Measurements from ENCODE around the gene LRP2. TPM values are rescaled to one million over a fixed set of nuclear protein-coding genes. Genes with fewer than 3 reads are reported as not detected.
A peak's percentile ranks its signal among the peaks of the same experiment; 100 is the strongest.

Gene LRP2
- total and polyA plus RNA-seq, 2 of the 4 experiments (the other 2 are of a cell fraction) = not detected

DNA sequence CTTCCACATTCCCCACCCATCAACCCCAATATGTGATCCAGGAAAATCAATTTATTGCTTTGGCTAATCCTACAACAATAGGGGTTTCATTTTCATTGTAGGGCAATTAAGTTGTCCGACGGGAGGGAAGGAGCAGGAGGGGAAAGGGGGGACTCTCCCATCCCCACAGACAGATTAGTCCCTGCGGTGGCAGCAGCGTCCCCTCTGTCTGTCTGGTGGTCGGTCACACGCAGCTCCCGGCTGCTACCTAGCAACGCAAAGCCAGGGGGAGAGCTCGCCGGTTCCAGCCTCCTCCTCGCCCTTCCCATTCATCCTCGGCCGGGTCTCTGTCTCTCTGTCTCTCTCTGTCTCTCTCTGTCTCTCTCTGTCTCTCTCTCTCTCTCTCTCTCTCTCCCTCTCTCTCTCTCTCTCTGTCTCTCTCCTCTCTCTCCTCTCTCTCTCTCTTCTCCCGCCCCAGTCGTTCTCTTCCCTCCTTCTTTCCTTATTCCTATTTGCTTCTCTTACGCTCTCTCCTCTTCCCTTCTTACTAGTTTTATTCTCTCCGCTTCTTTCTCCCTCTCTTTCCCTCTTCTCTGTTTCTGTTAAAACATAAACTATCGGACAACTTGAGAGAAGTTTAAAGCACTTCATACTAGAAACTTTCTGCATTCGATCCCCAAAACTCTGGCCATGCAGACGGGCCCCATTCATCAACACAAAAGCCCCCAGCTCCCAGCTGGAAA lies 1.2 kb downstream of the LRP2 start:
- ATAC-seq (ENCODE audit: low read depth) (no peak), DNase-seq (no peak)
- Histone ChIP-seq H3K79me1 (ENCODE audit: low read depth in 1 of 2, low read length in 2 of 2) (no peaks in the 10 kb centered on the region), H2BK15ac (ENCODE audit: low read depth, low read length) (no peak overlapping the region), H4K8ac (ENCODE audit: low read depth in 2 of 2, low read length in 2 of 2) (no peak overlapping the region), H3K4ac (ENCODE audit: low read depth, low read length) (no peak overlapping the region), H3K9me3 (ENCODE audit: control insufficient read depth, insufficient read depth, low read length) (no peaks in the 10 kb centered on the region), H2BK5ac (ENCODE audit: low read depth, low read length, poor library complexity, severe bottlenecking) (no peak overlapping the region), H3K56ac (ENCODE audit: extremely low read depth, insufficient read depth, low read length) (no peak overlapping the region), H2AFZ (replicated peaks; ENCODE audit: low read length, poor library complexity) (peak overlapping the region; percentile 84), H3K27ac (ENCODE audit: insufficient read depth, low read length) (no peak overlapping the region), H3K9me1 (ENCODE audit: insufficient read depth, low read length) (peaks cover 3% of the 10 kb centered on the region; the same call in 1 of the 2 replicates), H2BK20ac (ENCODE audit: low read depth, low read length) (no peak overlapping the region), H4K91ac (ENCODE audit: insufficient read depth, low read depth, low read length) (no peak overlapping the region), H3K4me1 (ENCODE audit: control insufficient read depth, insufficient read depth, low read length) (peaks cover 5% of the 10 kb centered on the region; the same call in 1 of the 2 replicates), H3K27me3 (ENCODE audit: control insufficient read depth, insufficient read depth, low read length) (peaks cover 39% of the 10 kb centered on the region), H2AK5ac (ENCODE audit: low read depth, low read length) (no peak overlapping the region), H3K9ac (ENCODE audit: low read depth, low read length) (no peak overlapping the region), H3K36me3 (ENCODE audit: control insufficient read depth, insufficient read depth, low read length) (no peaks in the 10 kb centered on the region), H2BK120ac (ENCODE audit: low read depth, low read length) (no peak overlapping the region), H3K14ac (replicated peaks; ENCODE audit: low read depth, low read length) (no peak overlapping the region), H3K18ac (ENCODE audit: low read depth, low read length) (no peak overlapping the region), H3K23ac (ENCODE audit: low read depth, low read length) (no peak overlapping the region), H4K5ac (ENCODE audit: low read depth, low read length) (no peak overlapping the region), H3K4me3 (ENCODE audit: insufficient read depth, low read depth, low read length) (no peak overlapping the region; the same call in 1 of the 2 replicates), H3K4me2 (ENCODE audit: low read depth, low read length) (peak overlapping the region; percentile 91; the same call in 1 of the 2 replicates), H2AK9ac (replicated peaks; ENCODE audit: low read depth, low read length, poor library complexity) (no peak overlapping the region), H4K20me1 (ENCODE audit: insufficient read depth, low read length) (no peaks in the 10 kb centered on the region)
- dilution Hi-C loops (cut with HindIII; ENCODE audit: low sequenced_read_pairs, unreplicated experiment) (no loop called here), intact Hi-C loops (cut with micrococcal nuclease) (no loop called here), in situ Hi-C loops (cut with MboI; ENCODE audit: low sequenced_read_pairs) (no loop called here)
- CTCF ChIA-PET = interaction anchor here (0.5 to 0.6 kb wide), 2 partner anchors 37 to 1124 kb away, joined by 3 to 4 read pairs; no protein-coding TSS in a partner anchor
- BruUV-seq (replicated peaks) = no TSS peak
- POLR2A ChIA-PET (ENCODE audit: unreplicated experiment) = no interaction called here
- 5% methylated on average over 11 of the region's 20 CpGs; no CpG with 5 or more reads in 1 of the 2 experiments for WGBS, 2 experiments (ENCODE audit: extremely low coverage in 2 of 2, insufficient read length in 1 of 2)
- TF ChIP-seq, protein P1, sequence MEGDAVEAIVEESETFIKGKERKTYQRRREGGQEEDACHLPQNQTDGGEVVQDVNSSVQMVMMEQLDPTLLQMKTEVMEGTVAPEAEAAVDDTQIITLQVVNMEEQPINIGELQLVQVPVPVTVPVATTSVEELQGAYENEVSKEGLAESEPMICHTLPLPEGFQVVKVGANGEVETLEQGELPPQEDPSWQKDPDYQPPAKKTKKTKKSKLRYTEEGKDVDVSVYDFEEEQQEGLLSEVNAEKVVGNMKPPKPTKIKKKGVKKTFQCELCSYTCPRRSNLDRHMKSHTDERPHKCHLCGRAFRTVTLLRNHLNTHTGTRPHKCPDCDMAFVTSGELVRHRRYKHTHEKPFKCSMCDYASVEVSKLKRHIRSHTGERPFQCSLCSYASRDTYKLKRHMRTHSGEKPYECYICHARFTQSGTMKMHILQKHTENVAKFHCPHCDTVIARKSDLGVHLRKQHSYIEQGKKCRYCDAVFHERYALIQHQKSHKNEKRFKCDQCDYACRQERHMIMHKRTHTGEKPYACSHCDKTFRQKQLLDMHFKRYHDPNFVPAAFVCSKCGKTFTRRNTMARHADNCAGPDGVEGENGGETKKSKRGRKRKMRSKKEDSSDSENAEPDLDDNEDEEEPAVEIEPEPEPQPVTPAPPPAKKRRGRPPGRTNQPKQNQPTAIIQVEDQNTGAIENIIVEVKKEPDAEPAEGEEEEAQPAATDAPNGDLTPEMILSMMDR (conservative IDR thresholded peaks at IDR 0.05; ENCODE audit: low read depth, low read length) = no peak
- TF ChIP-seq, protein P2, sequence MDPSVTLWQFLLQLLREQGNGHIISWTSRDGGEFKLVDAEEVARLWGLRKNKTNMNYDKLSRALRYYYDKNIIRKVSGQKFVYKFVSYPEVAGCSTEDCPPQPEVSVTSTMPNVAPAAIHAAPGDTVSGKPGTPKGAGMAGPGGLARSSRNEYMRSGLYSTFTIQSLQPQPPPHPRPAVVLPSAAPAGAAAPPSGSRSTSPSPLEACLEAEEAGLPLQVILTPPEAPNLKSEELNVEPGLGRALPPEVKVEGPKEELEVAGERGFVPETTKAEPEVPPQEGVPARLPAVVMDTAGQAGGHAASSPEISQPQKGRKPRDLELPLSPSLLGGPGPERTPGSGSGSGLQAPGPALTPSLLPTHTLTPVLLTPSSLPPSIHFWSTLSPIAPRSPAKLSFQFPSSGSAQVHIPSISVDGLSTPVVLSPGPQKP (IDR thresholded peaks at IDR 0.05; ENCODE audit: borderline replicate concordance, low read depth, low read length) = no peak
- no peak for TF ChIP-seq RFX5 (IDR thresholded peaks at IDR 0.05; ENCODE audit: low read depth, low read length)
- no peak for TF ChIP-seq RCOR1 (IDR thresholded peaks at IDR 0.05; ENCODE audit: insufficient replicate concordance, low read length)
- TF ChIP-seq, protein P3, sequence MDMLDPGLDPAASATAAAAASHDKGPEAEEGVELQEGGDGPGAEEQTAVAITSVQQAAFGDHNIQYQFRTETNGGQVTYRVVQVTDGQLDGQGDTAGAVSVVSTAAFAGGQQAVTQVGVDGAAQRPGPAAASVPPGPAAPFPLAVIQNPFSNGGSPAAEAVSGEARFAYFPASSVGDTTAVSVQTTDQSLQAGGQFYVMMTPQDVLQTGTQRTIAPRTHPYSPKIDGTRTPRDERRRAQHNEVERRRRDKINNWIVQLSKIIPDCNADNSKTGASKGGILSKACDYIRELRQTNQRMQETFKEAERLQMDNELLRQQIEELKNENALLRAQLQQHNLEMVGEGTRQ (IDR thresholded peaks at IDR 0.05; ENCODE audit: low read depth, low read length) = no peak
- TF ChIP-seq MAZ (IDR thresholded peaks at IDR 0.05; ENCODE audit: borderline replicate concordance, low read depth, low read length) = no peak
- no peak for TF ChIP-seq POLR2A (IDR thresholded peaks at IDR 0.05; ENCODE audit: low read depth, low read length)
